Endothelial cell of umbilical vein (primary cell): ENCODE data around the gene PDE4B. TPM values are rescaled to one million over a fixed set of nuclear protein-coding genes. Genes with fewer than 3 reads are reported as not detected.

Source experiments
- BruUV-seq: library from RNA; stranded (reverse); fragments of 400-500 nt; replicated peaks from 2 replicates; lab custom pipeline; 2021; lab: Mats Ljungman, UMichigan
- CTCF ChIA-PET: fragments of 300-600, 350-600 bp; sonication (Branson Sonifier 250); formaldehyde crosslinking; loops from one replicate; lab custom pipeline; 2021; ENCODE audit warnings: antibody characterized with exemption, inconsistent platforms; lab: Charles Lee
- POLR2A ChIA-PET: fragments of 300-600, 350-600 bp; sonication (Branson Sonifier 250); formaldehyde crosslinking; loops from one replicate; lab custom pipeline; 2021; ENCODE audit warnings: antibody characterized with exemption, inconsistent platforms; lab: Charles Lee
- DNase-seq: peaks from one replicate; pipeline ENCODE4 v3.0.0-alpha.2; 2011; ENCODE audit warnings: low read depth, low spot score
- FAIRE-seq: peaks from 2 replicates; lab custom pipeline; 2011; peaks lifted over from hg19 to GRCh38; lab: Jason Lieb, UNC
- H2AFZ ChIP-seq: 2 replicates; pipeline ENCODE4 v1.6.0; 2012; ENCODE audit warnings: low read depth, low read length, control low read depth, inconsistent platforms
- H3K27ac ChIP-seq: 2 replicates; pipeline ENCODE4 v1.5.1; 2011; ENCODE audit warnings: low read depth, mild to moderate bottlenecking, control low read depth, low read length, moderate library complexity; ENCODE audit not compliant: insufficient read depth
- H3K27me3 ChIP-seq, 2 experiments: 2 replicates each; pipeline versions ENCODE4 v1.6.0 to v1.6.1; 2011; ENCODE audit warnings: low read length in 2 of 2, mixed read lengths in 1 of 2; ENCODE audit not compliant: control insufficient read depth in 2 of 2, insufficient read depth in 2 of 2
- H3K36me3 ChIP-seq, 2 experiments: 2 replicates in 1 of 2; 3 replicates in 1 of 2; pipeline ENCODE4 v1.5.1; 2011; ENCODE audit warnings: low read length in 2 of 2, mild to moderate bottlenecking in 1 of 2, moderate library complexity in 1 of 2; ENCODE audit not compliant: control insufficient read depth in 2 of 2, insufficient read depth in 2 of 2; ENCODE audit errors: extremely low read depth in 1 of 2
- H3K4me1 ChIP-seq: 3 replicates; pipeline ENCODE4 v1.5.1; 2011; ENCODE audit warnings: mild to moderate bottlenecking, low read length; ENCODE audit not compliant: control insufficient read depth, insufficient read depth; ENCODE audit errors: extremely low read depth
- H3K4me2 ChIP-seq: 2 replicates; pipeline ENCODE4 v1.6.1; 2011; ENCODE audit warnings: low read length, control low read depth, mixed read lengths; ENCODE audit not compliant: insufficient read depth
- H3K4me3 ChIP-seq, 3 experiments: fragments of 200-600 bp in 1 of 3; sonication (generic), shearing (Covaris generic) in 1 of 3; replicated peaks in 1 of 3; 2 replicates each; pipeline ENCODE4 v1.5.1; 2011 to 2016; ENCODE audit warnings: control low read depth in 3 of 3, low read length in 3 of 3, mild to moderate bottlenecking in 2 of 3, inconsistent platforms in 1 of 3, low read depth in 1 of 3, moderate library complexity in 1 of 3; ENCODE audit not compliant: insufficient read depth in 1 of 3
- H3K79me2 ChIP-seq: 2 replicates; pipeline ENCODE4 v1.6.0; 2012; ENCODE audit warnings: low read length, inconsistent platforms; ENCODE audit not compliant: control insufficient read depth, insufficient read depth
- H3K9ac ChIP-seq: replicated peaks from 2 replicates; pipeline ENCODE3; 2011; ENCODE audit warnings: low read length, control low read depth; ENCODE audit not compliant: insufficient read depth; ENCODE audit errors: extremely low read depth
- H3K9me1 ChIP-seq: replicated peaks from 3 replicates; pipeline ENCODE4 v1.6.0; 2011; ENCODE audit warnings: mild to moderate bottlenecking, low read length; ENCODE audit not compliant: control insufficient read depth, insufficient read depth; ENCODE audit errors: extremely low read depth
- H3K9me3 ChIP-seq: replicated peaks from 2 replicates; pipeline ENCODE4 v1.5.1; 2012; ENCODE audit warnings: low read length, inconsistent platforms; ENCODE audit not compliant: control insufficient read depth, insufficient read depth
- H4K20me1 ChIP-seq: replicated peaks from 2 replicates; pipeline ENCODE3; 2011; ENCODE audit warnings: mild to moderate bottlenecking, low read length; ENCODE audit not compliant: control insufficient read depth, insufficient read depth; ENCODE audit errors: extremely low read depth
- EZH2 ChIP-seq: IDR thresholded peaks from 2 replicates; pipeline ENCODE4 v1.6.1; 2012; ENCODE audit warnings: borderline replicate concordance, low read depth, mild to moderate bottlenecking, moderate library complexity, low read length, inconsistent platforms; ENCODE audit not compliant: severe bottlenecking
- FOS ChIP-seq: IDR thresholded peaks from 2 replicates; pipeline ENCODE4 v1.6.1; 2011; ENCODE audit warnings: mild to moderate bottlenecking, low read length, moderate library complexity, borderline replicate concordance; ENCODE audit not compliant: insufficient read depth
- GATA2 ChIP-seq: IDR thresholded peaks from 2 replicates; pipeline ENCODE4 v1.7.0; 2011; ENCODE audit warnings: low read depth, mild to moderate bottlenecking, moderate library complexity, mixed read lengths, low read length; ENCODE audit not compliant: insufficient read length, insufficient read depth
- JUN ChIP-seq: IDR thresholded peaks from 2 replicates; pipeline ENCODE4 v1.6.1; 2011; ENCODE audit warnings: borderline replicate concordance, low read depth; ENCODE audit not compliant: insufficient read length, insufficient read depth
- MAX ChIP-seq: IDR thresholded peaks from 2 replicates; pipeline ENCODE4 v1.6.1; 2011; ENCODE audit not compliant: insufficient read depth, insufficient read length
- MYC ChIP-seq: IDR thresholded peaks from one replicate; pipeline ENCODE4 v1.6.1; 2011; ENCODE audit warnings: mild to moderate bottlenecking, low read depth, low read length
- POLR2A ChIP-seq: IDR thresholded peaks from 2 replicates; pipeline ENCODE4 v1.6.1; 2012; ENCODE audit warnings: low read depth, mild to moderate bottlenecking, control low read depth, low read length
- POLR2AphosphoS5 ChIP-seq: IDR thresholded peaks from 2 replicates; pipeline ENCODE4 v1.6.1; 2012; ENCODE audit warnings: low read depth, mild to moderate bottlenecking, control low read depth, low read length, moderate library complexity; ENCODE audit not compliant: insufficient read depth
- dilution Hi-C: fragments of 300-500 bp; cut with MboI; formaldehyde crosslinking; loops from one replicate; pipeline ENCODE4 v1.15.0; 2019; ENCODE audit warnings: low sequenced_read_pairs; ENCODE audit not compliant: extremely low pct_ligation_motif_present
- intact Hi-C: fragments of 100-400 bp; cut with micrococcal nuclease; formaldehyde crosslinking; loops from one replicate; pipeline ENCODE4 v1.10.0; 2022
- polyA plus RNA-seq, 4 experiments: library from polyadenylated mRNA; depleted of rRNA in 3 of 4; stranded (reverse) in 3 of 4; unstranded in 1 of 4; fragments of >200 nt; gene quantifications; 2 replicates each; pipeline versions ENCODE4 v1.2.1 to v1.2.3, GENCODE V29; 2011 to 2012; ENCODE audit warnings: missing spikeins in 1 of 4
- total RNA-seq: library from RNA; stranded (reverse); gene quantifications from 2 replicates; pipeline ENCODE4 v1.2.3, GENCODE V29; 2021
- TF ChIP-seq, protein P1 (sequence below), 2 donors: IDR thresholded peaks; 1 replicate in 1 of 2; 2 replicates in 1 of 2; pipeline ENCODE4 v1.5.1; 2011; ENCODE audit warnings: low read length in 2 of 2, mild to moderate bottlenecking in 2 of 2, moderate library complexity in 2 of 2, control low read depth in 1 of 2, inconsistent platforms in 1 of 2, low read depth in 1 of 2; ENCODE audit not compliant: insufficient read depth in 1 of 2; ENCODE audit errors: extremely low read depth in 1 of 2

The PDE4B gene
- total and polyA plus RNA-seq, 2 donors (not counting 3 experiments of a cell fraction or from before 2014, with no cell fraction given), result 63.5 to 69.8 TPM

- POLR2A ChIA-PET, result no interaction called here
- DNase-seq, result no peak
- TF ChIP-seq MYC, result no peak
- no peak for TF ChIP-seq EZH2
- TF ChIP-seq, protein P1, sequence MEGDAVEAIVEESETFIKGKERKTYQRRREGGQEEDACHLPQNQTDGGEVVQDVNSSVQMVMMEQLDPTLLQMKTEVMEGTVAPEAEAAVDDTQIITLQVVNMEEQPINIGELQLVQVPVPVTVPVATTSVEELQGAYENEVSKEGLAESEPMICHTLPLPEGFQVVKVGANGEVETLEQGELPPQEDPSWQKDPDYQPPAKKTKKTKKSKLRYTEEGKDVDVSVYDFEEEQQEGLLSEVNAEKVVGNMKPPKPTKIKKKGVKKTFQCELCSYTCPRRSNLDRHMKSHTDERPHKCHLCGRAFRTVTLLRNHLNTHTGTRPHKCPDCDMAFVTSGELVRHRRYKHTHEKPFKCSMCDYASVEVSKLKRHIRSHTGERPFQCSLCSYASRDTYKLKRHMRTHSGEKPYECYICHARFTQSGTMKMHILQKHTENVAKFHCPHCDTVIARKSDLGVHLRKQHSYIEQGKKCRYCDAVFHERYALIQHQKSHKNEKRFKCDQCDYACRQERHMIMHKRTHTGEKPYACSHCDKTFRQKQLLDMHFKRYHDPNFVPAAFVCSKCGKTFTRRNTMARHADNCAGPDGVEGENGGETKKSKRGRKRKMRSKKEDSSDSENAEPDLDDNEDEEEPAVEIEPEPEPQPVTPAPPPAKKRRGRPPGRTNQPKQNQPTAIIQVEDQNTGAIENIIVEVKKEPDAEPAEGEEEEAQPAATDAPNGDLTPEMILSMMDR (IDR thresholded peaks at IDR 0.05; ENCODE audit: extremely low read depth in 1 of 2, insufficient read depth in 1 of 2, low read depth in 1 of 2, low read length in 2 of 2), result no peak
- no peak for TF ChIP-seq JUN
- no peak for TF ChIP-seq FOS
- intact Hi-C loops (no loop called here), dilution Hi-C loops (no loop called here)
- Histone ChIP-seq H3K9me1 (no peaks in the 10 kb centered on the region), H3K27me3 (no peaks in the 10 kb centered on the region), H3K9me3 (no peaks in the 10 kb centered on the region), H3K27ac (no peak overlapping the region), H3K4me1 (no peaks in the 10 kb centered on the region), H2AFZ (no peak overlapping the region), H3K36me3 (no peaks in the 10 kb centered on the region), H3K9ac (no peak overlapping the region), H3K79me2 (no peaks in the 10 kb centered on the region), H4K20me1 (no peaks in the 10 kb centered on the region), H3K4me3 (no peak overlapping the region), H3K4me2 (no peak overlapping the region)
- BruUV-seq, result no TSS peak
- FAIRE-seq, result no peak
- CTCF ChIA-PET, result no interaction called here
These were observed 623.2 kb downstream of the PDE4B start for GRCh38 chr1:66415866-66416265.

DNA sequence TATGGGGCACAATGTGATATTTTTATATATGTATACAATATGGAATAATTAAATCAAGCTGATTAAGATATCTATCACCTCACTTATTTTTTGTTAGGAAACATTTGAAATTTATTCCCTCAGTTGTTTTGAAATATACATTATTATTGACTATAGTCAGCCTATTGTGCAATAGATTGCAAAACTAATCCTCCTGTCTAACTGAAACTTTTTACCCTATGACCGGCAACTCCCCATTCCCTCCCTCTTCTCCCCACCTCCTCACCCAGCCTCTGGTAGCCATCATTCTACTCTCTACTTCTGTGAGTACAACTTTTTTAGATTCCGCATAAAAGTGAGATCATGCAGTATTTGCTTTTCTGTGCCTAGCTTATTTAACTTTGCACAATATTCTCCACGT lies 623.6 kb downstream of the PDE4B start:
- FAIRE-seq, result no peak
- no peak for TF ChIP-seq MAX
- TF ChIP-seq JUN, result no peak
- no peak for TF ChIP-seq EZH2
- TF ChIP-seq POLR2A, result no peak
- no peak for TF ChIP-seq FOS
- TF ChIP-seq, protein P1 (IDR thresholded peaks at IDR 0.05; ENCODE audit: extremely low read depth in 1 of 2, insufficient read depth in 1 of 2, low read depth in 1 of 2, low read length in 2 of 2), result no peak
- TF ChIP-seq GATA2, result no peak
- TF ChIP-seq MYC, result no peak
- no peak for TF ChIP-seq POLR2AphosphoS5
- CTCF ChIA-PET, result no interaction called here
- no peaks in the 10 kb centered on the region for H3K36me3 ChIP-seq
- H4K20me1 ChIP-seq, result no peaks in the 10 kb centered on the region
- no peak for DNase-seq
- H3K4me1 ChIP-seq, result no peaks in the 10 kb centered on the region
- no peaks in the 10 kb centered on the region for H3K9me3 ChIP-seq
- no peaks in the 10 kb centered on the region for H3K9me1 ChIP-seq
- H2AFZ ChIP-seq, result no peak overlapping the region
- POLR2A ChIA-PET, result no interaction called here
- no peaks in the 10 kb centered on the region for H3K79me2 ChIP-seq
- BruUV-seq, result no TSS peak
- H3K4me2 ChIP-seq, result no peak overlapping the region
- H3K27me3 ChIP-seq, result no peaks in the 10 kb centered on the region
- H3K9ac ChIP-seq, result no peak overlapping the region
- H3K4me3 ChIP-seq, result no peak overlapping the region
- dilution Hi-C loops (no loop called here), intact Hi-C loops (no loop called here)
- no peak overlapping the region for H3K27ac ChIP-seq
